Erythroblast (primary cell): ENCODE data around the gene C2orf76.

ENCODE experiments used
- GATA1 ChIP-seq: IDR thresholded peaks from 2 replicates; pipeline ENCODE4 v1.6.1; 2011; ENCODE audit warnings: low read depth, mild to moderate bottlenecking, control low read depth, low read length, moderate library complexity
- POLR2A ChIP-seq: IDR thresholded peaks from 2 replicates; pipeline ENCODE4 v1.6.1; 2011; ENCODE audit warnings: mild to moderate bottlenecking, low read length

DNA sequence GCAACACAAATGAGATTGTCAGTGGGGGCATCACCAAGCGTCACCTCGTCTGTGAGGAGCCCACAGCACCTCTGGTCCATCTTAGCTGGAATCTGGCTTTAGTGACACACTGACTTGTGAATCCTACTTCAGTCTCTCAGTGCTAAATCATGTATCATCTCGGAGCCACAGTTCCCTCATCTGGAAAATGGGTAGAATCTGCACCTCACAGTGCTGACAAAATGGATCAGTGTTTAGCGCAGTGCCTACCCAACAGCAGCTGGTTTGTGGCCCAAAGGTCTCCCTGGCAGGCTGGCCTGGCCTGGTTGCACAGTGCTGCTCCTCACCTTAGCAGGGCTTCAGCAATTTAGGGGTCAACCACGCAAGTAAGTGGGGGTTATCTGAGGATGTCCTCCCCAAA is 10.2 kb upstream of the C2orf76 start:
- TF ChIP-seq POLR2A: no peak
- no peak for TF ChIP-seq GATA1
